ENCODE data around the gene ANAPC13.

ANAPC13 gene

DNA sequence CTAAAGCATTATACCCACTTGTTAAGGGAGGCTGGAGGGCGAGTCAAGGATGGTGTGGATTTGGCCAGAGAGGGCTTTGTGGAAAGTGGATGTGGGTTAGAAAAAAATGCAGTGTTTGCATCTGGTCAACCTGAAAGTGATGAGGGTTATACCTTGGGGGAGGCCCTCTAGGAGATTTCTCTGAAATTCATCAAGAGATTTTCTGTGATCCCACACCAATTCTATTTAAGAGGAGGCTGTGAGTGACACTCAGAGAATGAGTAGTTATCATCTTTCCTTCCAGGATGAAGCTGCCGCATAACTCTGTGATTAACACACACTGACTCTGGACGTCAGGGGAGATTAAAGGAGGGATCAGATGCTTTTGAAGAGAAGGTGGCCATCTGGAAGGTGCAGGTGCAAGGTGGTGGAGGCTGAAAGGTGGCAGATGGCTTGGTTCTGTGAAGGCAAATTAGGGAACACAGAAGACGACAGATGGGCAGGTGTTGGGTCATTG lies 54.8 kb downstream of the ANAPC13 start:
- TF ChIP-seq, protein P1, sequence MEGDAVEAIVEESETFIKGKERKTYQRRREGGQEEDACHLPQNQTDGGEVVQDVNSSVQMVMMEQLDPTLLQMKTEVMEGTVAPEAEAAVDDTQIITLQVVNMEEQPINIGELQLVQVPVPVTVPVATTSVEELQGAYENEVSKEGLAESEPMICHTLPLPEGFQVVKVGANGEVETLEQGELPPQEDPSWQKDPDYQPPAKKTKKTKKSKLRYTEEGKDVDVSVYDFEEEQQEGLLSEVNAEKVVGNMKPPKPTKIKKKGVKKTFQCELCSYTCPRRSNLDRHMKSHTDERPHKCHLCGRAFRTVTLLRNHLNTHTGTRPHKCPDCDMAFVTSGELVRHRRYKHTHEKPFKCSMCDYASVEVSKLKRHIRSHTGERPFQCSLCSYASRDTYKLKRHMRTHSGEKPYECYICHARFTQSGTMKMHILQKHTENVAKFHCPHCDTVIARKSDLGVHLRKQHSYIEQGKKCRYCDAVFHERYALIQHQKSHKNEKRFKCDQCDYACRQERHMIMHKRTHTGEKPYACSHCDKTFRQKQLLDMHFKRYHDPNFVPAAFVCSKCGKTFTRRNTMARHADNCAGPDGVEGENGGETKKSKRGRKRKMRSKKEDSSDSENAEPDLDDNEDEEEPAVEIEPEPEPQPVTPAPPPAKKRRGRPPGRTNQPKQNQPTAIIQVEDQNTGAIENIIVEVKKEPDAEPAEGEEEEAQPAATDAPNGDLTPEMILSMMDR (IDR thresholded peaks at IDR 0.05): no peak
- Histone ChIP-seq H3K4me3 (ENCODE audit: low read depth in 1 of 2, low read length in 1 of 2) (no peak overlapping the region), H3K36me3 (no peaks in the 10 kb centered on the region), H3K27me3 (peaks cover 27% of the 10 kb centered on the region), H3K4me1 (ENCODE audit: control insufficient read depth in 1 of 2, insufficient read depth in 1 of 2, low read depth in 1 of 2, low read length in 1 of 2) (no peaks in the 10 kb centered on the region), H3K27ac (no peak overlapping the region), H3K9me3 (no peaks in the 10 kb centered on the region)

DNA sequence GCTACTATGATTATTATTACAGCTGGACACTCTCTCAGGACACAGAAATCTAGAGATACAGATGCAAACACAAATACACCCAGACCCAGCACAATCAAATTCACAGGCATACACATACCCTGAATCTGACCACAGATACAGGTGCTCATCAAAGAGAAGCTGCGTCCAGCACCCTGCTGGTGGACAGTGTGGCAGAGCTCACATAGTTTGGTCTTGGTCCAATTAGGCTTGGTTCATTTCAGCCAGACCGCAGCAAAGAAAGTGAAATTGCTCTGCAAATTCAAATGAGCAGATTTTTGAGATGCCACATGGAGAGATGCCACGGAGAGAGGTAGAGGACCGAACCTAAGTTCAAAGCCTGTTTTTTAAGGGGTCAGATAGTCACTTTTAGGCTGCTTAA lies 55.6 kb downstream of the ANAPC13 start:
- Histone ChIP-seq H3K27me3 (peaks cover 27% of the 10 kb centered on the region), H3K4me1 (ENCODE audit: control insufficient read depth in 1 of 2, insufficient read depth in 1 of 2, low read depth in 1 of 2, low read length in 1 of 2) (no peaks in the 10 kb centered on the region), H3K4me3 (ENCODE audit: low read depth in 1 of 2, low read length in 1 of 2) (no peak overlapping the region), H3K27ac (no peak overlapping the region), H3K36me3 (no peaks in the 10 kb centered on the region), H3K9me3 (no peaks in the 10 kb centered on the region)
- TF ChIP-seq, protein P1 (IDR thresholded peaks at IDR 0.05): no peak

DNA sequence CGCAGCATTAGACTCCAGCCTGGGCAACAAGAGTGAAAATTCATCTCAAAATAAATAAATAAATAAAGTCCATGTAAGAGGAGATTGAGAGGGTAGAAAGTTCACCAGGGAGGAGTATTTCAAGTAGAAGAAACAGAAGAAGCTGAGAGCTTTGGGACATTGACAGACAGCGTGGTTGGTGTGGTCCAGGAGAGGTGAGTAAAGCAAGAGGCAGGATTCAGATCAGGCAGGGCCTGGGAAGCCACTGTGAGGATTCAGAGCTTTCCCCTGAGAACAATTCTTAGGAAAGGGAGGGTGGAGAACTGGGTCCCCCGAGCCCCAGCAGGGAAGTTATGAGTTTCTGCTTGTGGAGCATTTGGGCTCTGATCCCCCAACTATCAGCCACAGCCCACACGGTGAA lies 57.4 kb downstream of the ANAPC13 start:
- TF ChIP-seq, protein P1 (IDR thresholded peaks at IDR 0.05): no peak

More for the DNA sequence above, 57.4 kb downstream of the ANAPC13 start:
- Histone ChIP-seq H3K36me3 (no peaks in the 10 kb centered on the region), H3K9me3 (no peaks in the 10 kb centered on the region), H3K27ac (no peak overlapping the region), H3K27me3 (peaks cover 23% of the 10 kb centered on the region), H3K4me1 (ENCODE audit: control insufficient read depth in 1 of 2, insufficient read depth in 1 of 2, low read depth in 1 of 2, low read length in 1 of 2) (no peaks in the 10 kb centered on the region), H3K4me3 (ENCODE audit: low read depth in 1 of 2, low read length in 1 of 2) (no peak overlapping the region)
